ENCODE results near the gene TSHZ1.

GRCh38 chr18:75222407-75222806 lies 11.8 kb downstream of the TSHZ1 start:
- TF ChIP-seq CTCF (IDR thresholded peaks at IDR 0.05) (no peak), POLR2A (IDR thresholded peaks at IDR 0.05) (no peak)
